ENCODE measurements around the gene GGA1.

The GGA1 gene, protein sequence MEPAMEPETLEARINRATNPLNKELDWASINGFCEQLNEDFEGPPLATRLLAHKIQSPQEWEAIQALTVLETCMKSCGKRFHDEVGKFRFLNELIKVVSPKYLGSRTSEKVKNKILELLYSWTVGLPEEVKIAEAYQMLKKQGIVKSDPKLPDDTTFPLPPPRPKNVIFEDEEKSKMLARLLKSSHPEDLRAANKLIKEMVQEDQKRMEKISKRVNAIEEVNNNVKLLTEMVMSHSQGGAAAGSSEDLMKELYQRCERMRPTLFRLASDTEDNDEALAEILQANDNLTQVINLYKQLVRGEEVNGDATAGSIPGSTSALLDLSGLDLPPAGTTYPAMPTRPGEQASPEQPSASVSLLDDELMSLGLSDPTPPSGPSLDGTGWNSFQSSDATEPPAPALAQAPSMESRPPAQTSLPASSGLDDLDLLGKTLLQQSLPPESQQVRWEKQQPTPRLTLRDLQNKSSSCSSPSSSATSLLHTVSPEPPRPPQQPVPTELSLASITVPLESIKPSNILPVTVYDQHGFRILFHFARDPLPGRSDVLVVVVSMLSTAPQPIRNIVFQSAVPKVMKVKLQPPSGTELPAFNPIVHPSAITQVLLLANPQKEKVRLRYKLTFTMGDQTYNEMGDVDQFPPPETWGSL

DNA sequence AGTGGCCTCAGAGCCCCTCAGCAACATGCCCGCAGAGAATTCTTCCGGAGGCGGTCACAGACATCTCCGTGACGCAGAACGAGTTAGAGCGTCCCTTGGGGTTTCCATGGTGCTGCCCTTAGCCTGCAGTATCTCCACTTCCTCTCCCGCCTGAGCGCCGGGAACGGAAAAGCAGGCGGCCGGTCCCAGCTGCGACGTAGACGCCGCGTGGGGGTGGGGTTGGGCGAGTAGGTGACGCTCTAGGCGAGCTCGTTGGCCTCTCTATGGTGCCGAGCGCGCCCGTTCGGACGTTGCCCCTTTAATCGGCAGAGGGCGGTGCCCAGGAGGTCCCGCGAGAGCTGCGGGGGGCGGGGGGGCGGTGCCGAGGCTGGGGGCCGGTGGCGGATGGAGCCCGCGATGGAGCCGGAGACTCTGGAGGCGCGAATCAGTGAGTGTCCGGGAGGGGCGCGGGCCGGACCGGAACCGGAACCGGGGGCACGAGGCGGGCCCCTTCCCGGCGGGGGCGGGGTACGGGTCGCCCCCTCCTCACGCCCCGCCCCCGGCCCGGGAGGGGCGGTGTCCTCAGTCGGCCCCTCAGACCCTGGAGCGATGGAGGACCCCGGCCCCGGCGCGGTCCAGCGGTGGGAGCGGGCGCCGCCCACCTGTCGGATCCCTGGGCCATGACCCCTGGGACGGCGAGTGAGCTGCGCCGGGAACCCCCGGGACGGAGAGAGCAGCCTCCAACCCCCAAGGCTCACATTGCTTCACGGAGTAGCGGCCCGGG, at the start of gene GGA1:
GGA1 (plus strand) TSS at position 358 of the 763 bp plus-strand sequence; CDS start at position 385, 27 bp downstream.
- DNase-seq: peak; percentile 94

DNA sequence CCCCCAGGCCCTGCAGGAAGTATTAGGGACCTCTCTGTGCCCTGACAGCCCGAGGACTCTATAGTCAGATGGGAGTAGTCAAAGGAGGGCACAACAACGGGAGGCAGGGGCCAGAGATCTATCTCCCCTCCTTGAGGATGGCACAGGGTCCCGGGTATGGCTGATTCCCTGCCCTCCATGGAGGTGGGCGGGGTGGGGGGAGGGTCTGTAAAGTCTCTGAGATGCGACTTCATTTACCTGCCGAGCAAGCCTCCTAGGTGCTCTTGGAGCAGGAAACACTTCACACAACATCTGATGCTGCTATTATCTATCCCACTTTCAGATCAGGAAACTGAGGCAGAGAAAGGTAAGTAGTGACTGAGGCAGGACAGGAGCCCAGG, 49.1 kb upstream of the GGA1 start:
- DNase-seq: no peak

DNA sequence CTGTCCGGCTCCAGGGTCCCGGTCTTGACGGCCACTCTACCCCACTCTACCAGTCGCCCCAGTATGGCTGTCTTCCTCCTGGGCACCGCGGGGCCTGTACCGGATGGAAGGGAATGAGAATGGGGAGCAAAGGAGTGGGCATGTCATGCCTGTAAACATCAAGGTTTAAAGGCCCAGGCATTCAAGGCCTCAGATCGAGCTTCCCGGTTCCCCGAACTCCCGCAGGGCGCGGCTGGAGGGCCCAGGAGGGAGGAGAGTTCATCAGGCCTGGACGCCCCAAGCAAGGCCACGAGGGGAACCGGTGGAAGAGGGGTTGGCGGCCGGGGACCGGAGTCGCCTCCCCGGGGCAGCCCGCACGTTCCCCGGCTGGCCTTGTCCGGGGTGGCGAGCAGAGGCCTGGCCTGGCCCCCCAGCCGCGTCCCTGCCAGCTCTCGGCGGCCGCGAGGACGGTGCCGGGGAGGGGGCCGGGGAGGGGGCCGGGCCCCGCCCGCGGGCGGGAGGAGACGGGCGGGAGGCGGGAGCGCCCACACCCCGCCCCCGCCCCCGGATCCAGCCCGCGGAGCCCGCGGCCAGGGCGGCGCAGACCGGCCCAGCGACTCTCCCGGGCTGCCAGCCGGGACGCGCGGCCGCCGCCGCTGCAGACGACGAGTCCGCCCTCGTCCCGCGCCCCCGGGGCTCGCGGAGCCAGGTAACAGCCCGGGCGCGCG, 48.6 kb upstream of the GGA1 start, which contains the start of gene CDC42EP1:
CDC42EP1 (plus strand) TSS at position 580 of the 707 bp plus-strand sequence. CDS start 5,870 bp downstream, outside the sequence.
- no peak for DNase-seq

DNA sequence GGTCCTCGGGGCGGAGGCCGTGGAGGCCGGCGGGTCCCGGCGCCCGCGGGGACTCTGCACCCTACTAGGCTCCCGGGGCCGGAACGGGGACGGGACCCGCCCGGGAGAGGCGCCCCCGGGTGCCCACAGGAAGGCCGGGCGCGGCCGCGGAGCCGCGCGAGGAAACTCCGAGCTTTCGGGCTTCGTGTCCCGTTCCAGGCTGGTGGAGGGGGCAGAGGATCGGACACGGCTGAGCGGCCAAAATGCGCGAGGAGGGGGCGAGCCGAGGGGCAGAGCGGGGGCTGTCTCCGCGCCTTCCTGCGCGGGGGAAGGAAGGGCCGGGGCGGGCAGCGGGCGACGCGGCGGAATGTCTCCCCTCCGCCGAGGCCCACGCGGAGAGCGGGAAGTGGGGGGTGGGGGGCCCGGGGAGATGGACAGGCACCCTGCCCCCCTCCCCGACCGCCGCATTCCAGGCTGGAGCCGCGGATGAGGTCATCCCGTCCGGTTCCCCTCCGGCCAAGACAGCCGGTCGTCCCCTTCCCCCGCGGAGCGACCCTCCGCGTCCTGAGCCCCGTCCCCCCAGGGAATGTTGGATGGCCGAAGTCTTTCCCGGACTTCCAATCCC, 47.9 kb upstream of the GGA1 start:
- no peak for DNase-seq

DNA sequence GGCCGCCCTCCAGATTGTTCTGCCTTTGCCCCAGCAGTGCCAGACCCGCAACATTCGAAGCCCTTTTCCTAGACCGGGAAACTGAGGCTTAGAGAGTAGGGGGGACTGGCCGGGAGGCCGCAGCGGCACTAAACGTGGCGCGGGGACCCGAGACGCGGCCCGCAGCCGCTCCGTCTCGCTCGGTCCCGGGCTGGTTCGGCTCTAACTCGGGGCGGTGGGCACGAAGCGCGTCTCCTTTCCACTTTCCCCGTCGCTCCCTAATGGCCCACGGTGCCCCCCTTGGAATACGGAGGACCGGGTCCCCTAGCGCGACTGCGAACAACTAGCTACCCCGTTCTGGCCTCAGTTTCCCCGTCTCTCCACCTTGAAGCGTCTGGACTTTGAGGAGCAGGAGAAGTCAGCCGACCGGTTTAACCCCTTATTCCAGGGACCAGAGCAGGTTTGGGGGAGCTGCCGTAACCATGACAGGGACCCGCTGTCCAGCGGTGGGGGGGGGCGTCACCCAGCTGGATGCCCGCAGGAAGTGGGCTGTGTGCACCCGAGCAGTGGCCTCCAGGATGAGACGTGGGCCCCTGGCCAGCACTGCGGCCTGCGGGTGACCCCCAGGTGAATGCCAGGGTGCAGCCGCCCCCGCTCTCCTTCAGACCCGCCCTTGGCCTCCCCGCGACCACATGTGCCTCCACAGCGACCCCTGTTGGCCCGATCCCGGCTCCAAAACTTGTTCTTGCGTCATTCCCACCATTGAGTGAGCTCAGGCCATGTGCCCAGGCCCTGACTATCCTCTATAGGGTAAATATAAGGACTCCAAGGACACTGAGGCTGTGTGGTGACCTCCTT, 47.2 kb upstream of the GGA1 start:
- DNase-seq: peak; percentile 74

DNA sequence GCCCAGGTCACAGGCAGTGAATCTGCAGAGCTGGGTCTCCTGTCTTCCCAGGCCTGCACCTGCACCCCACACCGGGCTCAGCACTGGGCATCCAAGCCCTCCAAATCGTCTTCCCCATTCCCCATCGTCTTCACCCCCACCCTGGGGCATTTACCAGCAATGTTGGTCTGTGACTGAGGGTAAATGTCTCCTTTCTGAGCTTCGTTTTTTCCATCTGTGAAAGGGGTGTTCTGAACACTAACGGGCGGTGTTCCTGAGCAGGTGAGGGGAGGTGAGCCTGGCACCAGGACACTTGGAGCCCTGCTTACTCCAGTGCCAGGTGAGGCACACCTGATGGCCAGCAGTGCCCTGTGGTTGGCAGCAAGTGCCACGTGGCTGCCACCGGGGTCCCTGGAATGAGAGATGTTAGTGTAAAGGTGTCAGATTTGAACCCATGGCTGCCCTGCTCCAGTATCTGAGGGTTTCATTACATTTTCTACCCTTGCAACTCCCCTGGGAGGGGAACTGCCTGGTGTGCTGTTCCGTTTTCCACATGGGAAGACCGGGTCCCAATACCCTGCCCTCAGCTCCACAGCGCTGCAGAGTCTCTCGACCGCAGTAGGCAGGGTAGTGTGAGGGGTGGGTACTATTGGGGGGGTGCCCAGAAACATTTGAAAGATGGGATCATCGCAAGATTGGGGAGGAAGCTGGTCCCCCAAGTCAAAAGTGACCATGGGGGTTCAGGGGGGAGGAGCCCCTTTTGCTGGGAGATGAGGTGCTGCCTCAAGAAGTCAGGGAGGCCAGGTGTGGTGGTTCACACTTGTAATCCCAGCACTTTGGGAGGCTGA, 46.4 kb upstream of the GGA1 start:
- DNase-seq: no peak

DNA sequence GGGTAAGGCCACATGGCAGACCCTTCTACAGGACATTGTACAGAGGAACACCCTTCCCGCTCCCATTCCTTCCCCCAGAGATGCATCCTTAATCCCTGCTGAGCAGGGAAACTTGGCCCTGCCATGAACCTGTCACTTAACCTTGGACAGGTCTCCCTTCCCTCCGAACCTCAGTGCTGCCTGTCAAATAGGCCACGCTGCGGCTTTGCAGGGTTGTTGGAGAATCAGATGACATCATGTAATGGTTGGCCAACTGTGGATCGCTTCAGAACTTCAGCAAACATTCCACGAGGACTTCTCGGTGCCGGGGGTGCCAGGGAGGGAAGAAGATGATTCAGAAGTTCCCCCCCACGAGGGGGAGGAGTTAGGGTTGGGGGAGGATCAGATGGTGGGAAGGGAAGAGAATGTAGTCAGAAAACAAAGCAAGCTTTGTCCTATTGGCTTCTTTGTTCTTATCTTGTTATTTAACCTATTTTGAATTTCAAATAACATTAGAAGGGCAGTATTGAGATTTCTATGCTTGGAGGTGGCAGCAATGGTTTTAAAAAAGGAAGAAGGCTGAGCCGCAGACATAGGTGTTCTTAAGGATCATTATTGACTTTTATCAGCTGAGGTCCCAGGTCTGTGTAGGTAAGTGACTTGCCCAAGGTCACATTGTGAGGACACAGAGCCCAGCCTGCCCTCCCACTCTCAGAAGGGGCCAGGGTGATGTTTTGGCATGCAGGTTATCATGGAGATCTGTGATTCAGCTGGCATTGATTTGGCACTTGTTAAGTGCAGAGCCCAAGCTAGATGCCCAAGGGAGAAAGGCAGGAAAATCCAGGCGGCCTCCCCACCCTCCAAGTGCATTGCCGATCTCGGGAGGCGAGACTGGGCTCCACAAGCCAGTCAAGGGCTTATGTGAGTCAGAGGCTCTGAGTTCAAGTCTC, 45.2 kb upstream of the GGA1 start:
- DNase-seq: no peak

DNA sequence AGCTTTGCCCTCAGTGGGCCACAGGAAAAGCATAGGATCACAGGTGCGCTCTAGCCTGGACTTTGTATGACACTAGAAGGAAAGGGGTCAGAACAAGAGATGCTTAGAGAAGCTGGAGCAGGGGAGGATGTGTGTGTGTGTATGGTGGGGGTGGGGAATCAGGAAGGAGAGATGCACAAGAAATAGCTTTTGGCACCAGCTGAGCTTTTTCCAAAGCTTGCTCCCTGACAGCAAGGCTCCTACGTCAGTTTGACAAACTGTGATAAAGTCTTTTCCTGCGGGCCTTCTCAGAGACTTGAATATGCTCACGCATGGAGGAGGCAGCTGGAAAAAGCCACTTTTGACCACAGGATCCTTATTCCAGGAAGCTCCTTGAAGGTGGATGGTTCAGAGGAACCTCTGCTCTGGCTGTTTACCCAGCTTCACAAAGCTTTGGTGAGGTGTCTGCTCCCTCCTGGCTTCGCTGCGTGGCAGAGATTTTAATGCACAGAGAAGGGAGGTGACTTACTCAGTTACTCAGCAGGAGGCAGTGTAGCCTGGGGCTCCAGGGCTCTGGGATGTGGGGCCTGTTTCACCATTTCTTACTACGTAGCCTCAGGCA, 44.4 kb upstream of the GGA1 start:
- no peak for DNase-seq

DNA sequence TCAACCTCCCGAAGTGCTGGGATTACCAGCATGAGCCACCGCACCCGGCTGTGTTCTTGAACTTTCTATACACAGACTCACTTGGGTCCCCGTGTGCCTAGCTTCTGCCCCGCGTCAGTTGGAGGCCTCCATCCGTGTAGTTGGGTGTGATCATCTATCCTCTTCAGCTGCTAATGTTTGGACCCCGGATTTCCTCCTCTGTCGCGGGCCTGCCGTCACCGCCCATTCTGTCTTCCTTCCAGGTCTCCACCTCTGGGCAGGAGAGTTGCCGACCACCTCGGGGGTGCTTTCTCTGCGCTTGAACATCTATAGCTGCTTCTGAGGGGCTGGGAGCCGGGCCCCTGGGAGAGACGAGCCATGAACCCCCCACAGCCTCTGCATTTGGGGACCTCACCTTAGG, 42.8 kb upstream of the GGA1 start:
- DNase-seq: no peak

DNA sequence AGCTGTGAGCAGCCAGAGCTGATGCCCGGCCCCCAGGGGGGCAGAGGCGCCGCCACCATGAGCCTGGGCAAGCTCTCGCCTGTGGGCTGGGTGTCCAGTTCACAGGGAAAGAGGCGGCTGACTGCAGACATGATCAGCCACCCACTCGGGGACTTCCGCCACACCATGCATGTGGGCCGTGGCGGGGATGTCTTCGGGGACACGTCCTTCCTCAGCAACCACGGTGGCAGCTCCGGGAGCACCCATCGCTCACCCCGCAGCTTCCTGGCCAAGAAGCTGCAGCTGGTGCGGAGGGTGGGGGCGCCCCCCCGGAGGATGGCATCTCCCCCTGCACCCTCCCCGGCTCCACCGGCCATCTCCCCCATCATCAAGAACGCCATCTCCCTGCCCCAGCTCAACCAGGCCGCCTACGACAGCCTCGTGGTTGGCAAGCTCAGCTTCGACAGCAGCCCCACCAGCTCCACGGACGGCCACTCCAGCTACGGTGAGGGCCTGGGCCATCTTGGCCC, 42.3 kb upstream of the GGA1 start:
- DNase-seq: peak; percentile 50

DNA sequence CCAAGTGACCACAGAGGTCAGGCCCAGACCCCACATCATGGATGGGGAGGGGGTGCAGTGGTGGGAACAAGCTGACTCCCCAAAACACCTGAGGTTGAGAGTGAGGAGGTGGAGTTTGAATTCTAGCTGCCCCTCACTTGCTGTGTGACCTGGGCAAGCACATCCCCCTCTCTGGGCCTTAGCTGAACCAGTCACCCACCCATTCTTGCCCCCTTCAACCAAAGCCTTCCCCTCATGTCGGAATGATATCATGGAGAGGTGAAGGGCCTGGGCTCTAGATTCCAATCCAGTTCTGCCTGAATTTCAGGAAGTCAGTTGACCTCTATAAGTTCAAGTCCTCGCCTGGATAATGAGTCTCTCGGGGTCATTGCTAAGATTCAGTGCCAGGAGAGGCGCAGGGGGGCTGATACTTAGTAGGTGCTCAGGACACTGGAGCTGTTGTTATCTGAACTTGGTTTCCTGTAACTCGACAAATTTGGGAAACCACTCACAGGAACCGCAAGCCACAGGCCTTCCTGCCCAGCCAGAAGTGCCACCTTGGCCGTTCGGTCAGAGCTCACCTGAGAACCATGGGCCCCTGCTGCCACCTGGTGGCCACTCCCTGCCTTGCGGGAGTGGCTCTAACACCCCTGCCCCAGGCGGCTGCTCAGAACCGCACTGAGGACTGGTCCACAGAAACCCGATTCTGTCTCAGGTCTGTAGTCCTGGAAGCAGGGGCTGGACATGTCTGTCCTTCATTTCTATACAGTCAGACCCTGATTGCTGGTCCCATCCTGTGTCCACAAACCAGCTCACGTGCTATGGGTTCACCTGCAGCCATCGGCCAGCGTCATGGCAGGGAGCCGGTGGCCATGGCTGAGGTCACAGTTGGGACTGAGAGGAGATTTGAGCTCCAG, 41.5 kb upstream of the GGA1 start:
- DNase-seq: peak; percentile 95

DNA sequence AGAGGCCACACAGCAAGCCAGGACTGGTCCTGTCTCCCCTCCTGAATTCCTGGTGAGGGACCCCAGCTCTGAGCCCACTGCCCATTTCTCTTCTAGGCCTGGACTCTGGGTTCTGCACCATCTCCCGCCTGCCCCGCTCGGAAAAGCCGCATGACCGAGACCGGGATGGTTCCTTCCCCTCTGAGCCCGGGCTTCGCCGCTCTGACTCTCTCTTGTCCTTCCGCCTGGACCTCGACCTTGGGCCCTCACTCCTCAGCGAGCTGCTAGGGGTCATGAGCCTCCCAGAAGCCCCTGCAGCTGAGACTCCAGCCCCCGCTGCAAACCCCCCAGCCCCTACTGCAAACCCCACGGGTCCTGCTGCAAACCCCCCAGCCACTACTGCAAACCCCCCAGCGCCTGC, 40.6 kb upstream of the GGA1 start:
- DNase-seq: no peak

DNA sequence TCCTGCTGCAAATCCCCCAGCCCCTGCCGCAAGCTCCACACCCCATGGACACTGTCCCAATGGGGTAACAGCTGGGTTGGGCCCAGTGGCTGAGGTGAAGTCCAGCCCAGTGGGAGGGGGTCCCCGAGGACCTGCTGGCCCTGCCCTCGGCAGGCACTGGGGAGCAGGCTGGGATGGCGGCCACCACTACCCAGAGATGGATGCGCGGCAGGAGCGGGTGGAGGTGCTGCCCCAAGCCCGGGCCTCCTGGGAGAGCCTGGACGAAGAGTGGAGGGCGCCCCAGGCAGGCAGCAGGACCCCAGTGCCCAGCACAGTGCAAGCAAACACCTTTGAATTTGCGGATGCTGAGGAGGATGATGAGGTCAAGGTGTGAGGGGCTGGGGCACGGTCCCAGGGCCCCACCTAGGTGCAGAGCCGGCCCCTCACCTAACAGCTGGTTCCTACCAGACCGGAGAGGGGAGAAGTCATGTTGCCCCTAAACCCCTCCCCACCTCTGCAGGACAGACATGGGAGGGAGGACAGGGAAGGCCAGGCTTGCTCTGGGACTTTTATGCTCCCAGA, 40.1 kb upstream of the GGA1 start:
- no peak for DNase-seq

DNA sequence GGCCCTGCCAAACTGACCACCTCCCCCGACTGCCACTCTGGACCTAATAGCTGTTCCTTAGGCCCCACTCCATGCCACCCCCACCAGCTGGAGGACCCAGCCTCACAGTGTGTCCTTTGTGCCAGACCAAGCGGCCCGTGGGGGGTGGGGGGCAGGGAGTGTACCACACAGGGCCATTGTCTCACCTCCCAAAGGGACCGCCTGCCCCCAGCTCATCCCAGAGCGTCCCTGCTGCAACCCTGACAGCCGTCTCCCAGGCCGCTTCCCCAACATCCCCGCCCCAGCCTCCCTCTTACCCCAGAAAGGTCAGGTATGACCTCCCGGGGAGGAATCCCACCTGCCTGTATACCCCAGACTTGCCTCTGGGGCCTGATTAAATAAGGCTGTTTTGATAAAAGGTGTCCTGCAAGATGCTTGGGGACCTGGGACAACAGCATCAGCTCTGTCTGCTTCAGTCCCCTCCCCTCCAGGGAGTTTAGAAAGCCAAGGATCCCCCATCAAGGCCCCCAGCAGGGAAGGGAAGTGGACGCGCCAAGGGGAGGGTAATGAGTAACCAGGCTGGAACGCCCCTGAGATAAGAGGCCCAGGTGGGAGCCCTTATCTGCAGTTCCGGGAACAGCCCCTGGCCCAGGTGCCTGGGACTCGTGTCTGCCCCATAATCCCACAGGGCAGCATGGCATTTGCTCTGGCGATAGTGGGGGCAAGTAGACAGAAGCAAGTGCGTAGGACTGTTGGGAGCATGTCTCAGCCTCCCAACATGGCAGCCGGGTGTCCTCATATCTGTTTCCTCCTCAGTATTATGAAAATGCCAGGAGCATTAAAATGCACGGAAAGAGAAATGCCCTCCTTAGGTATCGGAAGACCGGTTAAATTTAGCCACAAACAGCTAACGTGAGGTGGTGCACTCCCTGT, 39.4 kb upstream of the GGA1 start:
- DNase-seq: no peak

DNA sequence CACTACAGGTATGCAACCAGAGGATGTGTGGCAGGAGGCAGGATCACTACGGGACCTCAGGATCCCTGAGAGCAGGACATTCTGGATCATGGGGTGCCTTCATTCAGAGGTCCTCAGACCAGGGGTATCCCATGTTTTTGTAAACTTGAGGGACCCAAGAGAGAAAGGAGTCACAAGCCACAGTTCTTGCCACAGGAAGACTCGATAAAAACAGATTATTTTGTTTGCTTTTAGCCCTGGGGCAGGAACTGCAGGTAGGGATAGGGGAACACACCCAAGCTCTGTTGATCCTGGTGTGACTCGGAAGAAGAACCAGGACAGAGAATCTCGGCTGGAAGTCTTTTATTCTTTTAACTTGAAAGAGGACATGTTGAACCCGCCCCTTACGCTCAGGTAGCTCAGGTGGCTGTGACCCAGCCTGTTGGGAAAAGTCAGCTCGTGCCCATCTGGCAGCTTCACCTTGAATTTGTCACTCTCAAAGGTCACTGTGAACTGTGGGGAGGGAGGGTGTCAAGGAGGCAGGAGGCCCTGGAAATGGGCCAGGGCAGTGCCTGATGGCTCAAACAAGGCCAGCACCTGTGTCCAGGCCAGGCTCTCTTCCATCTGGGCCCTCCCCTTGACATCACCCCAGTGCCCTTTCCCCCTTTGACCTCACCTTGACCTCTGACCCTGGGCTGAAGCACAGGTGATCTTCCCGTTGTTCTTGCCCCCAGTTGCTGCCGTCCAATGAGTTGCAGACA, 38.5 kb upstream of the GGA1 start:
- DNase-seq: no peak

DNA sequence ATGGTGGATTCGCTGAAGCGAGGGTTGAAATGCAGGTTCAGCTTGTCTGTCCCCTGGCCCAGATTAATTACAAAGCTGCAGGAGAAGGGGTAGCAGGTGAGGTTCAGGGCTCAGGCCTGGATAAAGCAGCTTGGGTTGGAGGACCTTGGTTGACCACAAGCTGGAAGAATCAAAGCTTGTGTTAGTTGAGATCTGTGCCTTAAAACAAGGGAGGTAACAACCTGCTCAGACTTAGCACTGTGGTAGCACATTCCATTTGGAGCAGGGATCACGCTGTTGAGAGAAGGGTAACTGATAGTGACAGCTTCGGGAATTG, 38.0 kb upstream of the GGA1 start:
- no peak for DNase-seq

Data from activated gamma-delta T cell treated with Interleukin-2 at 50 U/mL for 16 hours (primary cell).